K562 (cell line): Measurements from ENCODE around the gene R3HDM2. TPM values are rescaled to one million over a fixed set of nuclear protein-coding genes. Genes with fewer than 3 reads are reported as not detected.

Source experiments
- ATAC-seq: fragments of 200-7000 bp; cut with Tn5 transposase; 3 replicates; pipeline ENCODE4 v1.9.1; 2020; ENCODE audit warnings: moderate library complexity
- BruUV-seq: library from RNA; stranded (reverse); fragments of 400-500 nt; replicated peaks from 2 replicates; lab custom pipeline; 2021; lab: Mats Ljungman, UMichigan
- CTCF ChIA-PET: fragments of 300-600 bp; formaldehyde crosslinking; extraction: SDS; loops from one replicate; lab custom pipeline; 2021; ENCODE audit warnings: low intra/inter-chr PET ratio; lab: Yijun Ruan, JAX
- POLR2A ChIA-PET: fragments of 300-600, 350-650 bp; sonication (Branson Sonifier 250); formaldehyde crosslinking; extraction: SDS; loops from one replicate; lab custom pipeline; 2021; ENCODE audit warnings: antibody characterized with exemption, inconsistent platforms; lab: Yijun Ruan, JAX
- DNase-seq, 4 experiments: peaks; one replicate each; pipeline versions ENCODE4 v3.0.0 to v3.0.0-alpha.2; 2011 to 2018; ENCODE audit warnings: low spot score in 3 of 4, mixed read lengths in 3 of 4; ENCODE audit errors: extremely low read depth in 1 of 4
- FAIRE-seq: peaks from 2 replicates; lab custom pipeline; 2011; peaks lifted over from hg19 to GRCh38; lab: Jason Lieb, UNC
- H2AFZ ChIP-seq: 2 replicates; pipeline ENCODE4 v1.6.0; 2011; ENCODE audit warnings: low read depth, low read length, control low read depth, inconsistent platforms
- H3K27ac ChIP-seq: fragments of 200-600 bp; 3 replicates; pipeline ENCODE4 v1.8.0; 2011; ENCODE audit warnings: low read depth, mild to moderate bottlenecking, control low read depth, inconsistent platforms, low read length, moderate library complexity, mixed read lengths; ENCODE audit errors: extremely low read depth
- H3K27me3 ChIP-seq, 2 experiments: fragments of 300-600 bp in 1 of 2; 2 replicates in 1 of 2; 3 replicates in 1 of 2; pipeline versions ENCODE4 v1.6.0 to v1.8.0; 2011; ENCODE audit warnings: inconsistent platforms in 2 of 2, low read length in 2 of 2, mild to moderate bottlenecking in 1 of 2, mixed read lengths in 1 of 2, moderate library complexity in 1 of 2; ENCODE audit not compliant: control insufficient read depth in 2 of 2, insufficient read depth in 2 of 2
- H3K36me3 ChIP-seq: fragments of 300-600 bp; 3 replicates; pipeline ENCODE4 v1.8.0; 2011; ENCODE audit warnings: mild to moderate bottlenecking, low read length, inconsistent platforms; ENCODE audit not compliant: control insufficient read depth, insufficient read depth
- H3K4me1 ChIP-seq, 2 experiments: fragments of 200-600 bp in 1 of 2; replicated peaks in 1 of 2; 2 replicates in 1 of 2; 3 replicates in 1 of 2; pipeline versions ENCODE4 v1.5.1 to v1.8.0; 2011; ENCODE audit warnings: inconsistent platforms in 2 of 2, low read length in 2 of 2, mild to moderate bottlenecking in 1 of 2, mixed read lengths in 1 of 2, moderate library complexity in 1 of 2; ENCODE audit not compliant: control insufficient read depth in 2 of 2, insufficient read depth in 2 of 2
- H3K4me2 ChIP-seq: 2 replicates; pipeline ENCODE4 v1.6.1; 2011; ENCODE audit warnings: low read length, control low read depth, inconsistent platforms, mixed read lengths; ENCODE audit not compliant: insufficient read depth
- H3K4me3 ChIP-seq: fragments of 200-600 bp; sonication (generic), shearing (Covaris generic); 2 replicates; pipeline ENCODE4 v1.5.1; 2016; ENCODE audit warnings: control low read depth, inconsistent platforms
- H3K79me2 ChIP-seq: fragments of 200-600 bp; 3 replicates; pipeline ENCODE4 v1.8.0; 2011; ENCODE audit warnings: low read length, inconsistent platforms; ENCODE audit not compliant: control insufficient read depth, insufficient read depth
- H3K9ac ChIP-seq, 2 experiments: 2 replicates each; pipeline versions ENCODE4 v1.6.0 to v1.6.1; 2011; ENCODE audit warnings: low read depth in 2 of 2, low read length in 2 of 2, control low read depth in 1 of 2, inconsistent platforms in 1 of 2, mild to moderate bottlenecking in 1 of 2, mixed read lengths in 1 of 2; ENCODE audit not compliant: insufficient read depth in 1 of 2
- H3K9me1 ChIP-seq: one replicate; pipeline ENCODE4 v1.6.0; 2011; ENCODE audit warnings: inconsistent platforms, mild to moderate bottlenecking, low read length, moderate library complexity; ENCODE audit not compliant: control insufficient read depth, insufficient read depth
- H3K9me3 ChIP-seq: replicated peaks from 2 replicates; pipeline ENCODE4 v1.5.1; 2011; ENCODE audit warnings: low read depth, low read length, inconsistent platforms; ENCODE audit not compliant: control insufficient read depth, insufficient read depth
- H4K20me1 ChIP-seq: replicated peaks from 2 replicates; pipeline ENCODE4 v1.6.1; 2011; ENCODE audit warnings: low read length, inconsistent platforms, mixed read lengths; ENCODE audit not compliant: control insufficient read depth, insufficient read depth
- CGGBP1 ChIP-seq: fragments of 250-450 bp; sonication (Bioruptor Pico); IDR thresholded peaks from 2 replicates; pipeline ENCODE4 v1.9.0; 2021; ENCODE audit warnings: mild to moderate bottlenecking
- DNMT1 ChIP-seq: fragments of 450-650 bp; IDR thresholded peaks from 2 replicates; pipeline ENCODE4 v1.6.1; 2016; ENCODE audit warnings: antibody characterized with exemption, mild to moderate bottlenecking
- DPF2 ChIP-seq: fragments of 450-650 bp; IDR thresholded peaks from 2 replicates; pipeline ENCODE4 v1.6.1; 2016
- ETV1 ChIP-seq: fragments of 450-650 bp; conservative IDR thresholded peaks from 2 replicates; pipeline ENCODE4 v1.6.1; 2016; ENCODE audit warnings: missing genetic modification characterization, control low read depth, low read depth, missing compliant biosample characterization
- FOS ChIP-seq: IDR thresholded peaks from 3 replicates; pipeline ENCODE4 v1.6.1; 2011; ENCODE audit not compliant: insufficient read length; ENCODE audit errors: extremely low read depth
- FOSL1 ChIP-seq: fragments of 200-800 bp; sonication (Bioruptor generic); conservative IDR thresholded peaks from 2 replicates; pipeline ENCODE4 v1.6.1; 2016; ENCODE audit warnings: missing genetic modification characterization, missing compliant biosample characterization
- GTF3C2 ChIP-seq: IDR thresholded peaks from 3 replicates; pipeline ENCODE4 v1.6.1; 2011; ENCODE audit warnings: borderline replicate concordance, mild to moderate bottlenecking, moderate library complexity; ENCODE audit not compliant: insufficient read length; ENCODE audit errors: extremely low read depth
- HMG20A ChIP-seq: fragments of 450-650 bp; formaldehyde crosslinking; conservative IDR thresholded peaks from 2 replicates; pipeline ENCODE4 v1.4.0; 2020; ENCODE audit warnings: mild to moderate bottlenecking, mixed read lengths
- HNRNPL ChIP-seq: fragments of 200-400 bp; formaldehyde crosslinking; IDR thresholded peaks from 2 replicates; pipeline ENCODE4 v1.6.1; 2017; ENCODE audit warnings: low read depth, mild to moderate bottlenecking, low read length
- MED1 ChIP-seq: sonication (generic); formaldehyde crosslinking; IDR thresholded peaks from 2 replicates; pipeline ENCODE4 v1.8.1; 2023; ENCODE audit warnings: missing genetic modification reagents, borderline replicate concordance
- NR4A1 ChIP-seq, 2 experiments: fragments of 250-450 bp in 1 of 2; fragments of 450-650 bp in 1 of 2; sonication (Bioruptor Pico) in 1 of 2; IDR thresholded peaks; 2 replicates each; pipeline versions ENCODE4 v1.4.0 to v1.6.1; 2016 to 2020; ENCODE audit warnings: mild to moderate bottlenecking in 2 of 2, missing compliant biosample characterization in 1 of 2, missing genetic modification characterization in 1 of 2, moderate library complexity in 1 of 2
- RBM14 ChIP-seq: fragments of 200-400 bp; formaldehyde crosslinking; IDR thresholded peaks from 2 replicates; pipeline ENCODE4 v1.6.1; 2018; ENCODE audit warnings: low read depth, mild to moderate bottlenecking, low read length, moderate library complexity, borderline replicate concordance; ENCODE audit not compliant: insufficient read depth
- RFX1 ChIP-seq: fragments of 450-650 bp; IDR thresholded peaks from 2 replicates; pipeline ENCODE4 v1.6.1; 2016; ENCODE audit warnings: mild to moderate bottlenecking, moderate library complexity
- SNRNP70 ChIP-seq: fragments of 200-400 bp; formaldehyde crosslinking; optimal IDR thresholded peaks from 2 replicates; pipeline ENCODE3; 2017; ENCODE audit warnings: low read depth, low read length
- U2AF2 ChIP-seq: fragments of 200-400 bp; formaldehyde crosslinking; optimal IDR thresholded peaks from 2 replicates; pipeline ENCODE3; 2017; ENCODE audit warnings: low read depth, mild to moderate bottlenecking, low read length
- XRCC5 ChIP-seq: fragments of 200-400 bp; formaldehyde crosslinking; IDR thresholded peaks from 2 replicates; pipeline ENCODE4 v1.6.1; 2017; ENCODE audit warnings: low read depth, mild to moderate bottlenecking, low read length
- ZNF121 ChIP-seq: sonication (generic); formaldehyde crosslinking; conservative IDR thresholded peaks from 2 replicates; pipeline ENCODE4 v1.8.0; 2022; ENCODE audit warnings: missing genetic modification reagents
- ZNF354B ChIP-seq: fragments of 250-450 bp; sonication (Bioruptor Pico); IDR thresholded peaks from 2 replicates; pipeline ENCODE4 v1.4.0; 2020
- ZNF41 ChIP-seq: fragments of 250-450 bp; sonication (Bioruptor Pico); conservative IDR thresholded peaks from 2 replicates; pipeline ENCODE4 v1.4.0; 2020; ENCODE audit warnings: mild to moderate bottlenecking
- WGBS: fragments of 100-300 bp; shearing (Covaris generic); methylation state at CpG from one replicate; pipeline ENCODE4 v1.1.6; 2016; ENCODE audit warnings: low coverage, mixed read lengths; ENCODE audit not compliant: insufficient coverage; ENCODE audit errors: missing lambda C conversion rate; 5-methylcytosine and 5-hydroxymethylcytosine counted together
- in situ Hi-C: fragments of 300-500 bp; cut with MboI; formaldehyde crosslinking; loops from 4 replicates; pipeline ENCODE4 v1.15.0; 2018; ENCODE audit warnings: inconsistent platforms, mixed read lengths
- intact Hi-C: fragments of 100-400 bp; cut with micrococcal nuclease; formaldehyde crosslinking; loops from 2 replicates; pipeline ENCODE4 v1.14.2; 2022
- polyA plus RNA-seq, 8 experiments: library from polyadenylated mRNA; depleted of rRNA in 4 of 8; stranded (reverse) in 5 of 8; unstranded in 3 of 8; fragments of >200 nt; fragmentation: Nextera tagmentation in 2 of 8; fragmentation: Illumina TruSeq in 1 of 8; extraction: Ambion mirVana in 2 of 8; extraction: Trizol in 1 of 8; gene quantifications; 2 replicates each; pipeline versions ENCODE4 v1.2.1 to v1.2.3, GENCODE V29; 2011 to 2014; ENCODE audit warnings: inconsistent platforms in 1 of 8, missing spikeins in 1 of 8
- total RNA-seq, 7 experiments: library from RNA; depleted of rRNA in 6 of 7; stranded (reverse); fragments of >200 nt in 6 of 7; fragmentation: Illumina TruSeq in 2 of 7; extraction: Trizol in 2 of 7; gene quantifications; 2 replicates each; pipeline versions ENCODE4 v1.2.1 to v1.2.3, GENCODE V29; 2011 to 2021; ENCODE audit warnings: low replicate concordance in 1 of 7
- TF ChIP-seq, protein P1 (sequence below): sonication (generic); formaldehyde crosslinking; IDR thresholded peaks from 2 replicates; pipeline ENCODE4 v1.9.0; 2022; ENCODE audit warnings: mild to moderate bottlenecking, missing genetic modification reagents

The R3HDM2 gene
- total and polyA plus RNA-seq, 9 of the 15 experiments (the other 6 are each of a cell fraction or from before 2014, with no cell fraction given), result 3.3 to 18.8 (median 9.0) TPM

DNA sequence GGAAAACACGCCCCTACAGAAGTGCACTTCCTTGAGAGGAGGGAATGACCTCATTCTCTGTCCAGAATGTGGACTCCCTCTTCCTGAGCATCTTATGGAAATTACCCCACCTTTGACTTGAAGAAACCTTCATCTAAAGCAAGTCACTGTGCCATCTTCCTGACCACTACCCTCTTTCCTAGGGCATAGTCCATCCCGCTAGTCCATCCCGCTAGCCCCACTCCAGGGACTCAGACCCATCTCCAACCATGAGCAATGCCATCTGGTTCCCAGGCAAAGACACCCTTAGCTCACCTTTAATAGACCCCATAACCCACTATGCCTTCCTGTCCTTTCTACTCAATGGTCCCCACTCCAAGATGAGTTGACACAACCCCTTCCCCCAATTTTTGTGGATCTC, 19.2 kb upstream of the R3HDM2 start (continued):
- TF ChIP-seq, protein P1, sequence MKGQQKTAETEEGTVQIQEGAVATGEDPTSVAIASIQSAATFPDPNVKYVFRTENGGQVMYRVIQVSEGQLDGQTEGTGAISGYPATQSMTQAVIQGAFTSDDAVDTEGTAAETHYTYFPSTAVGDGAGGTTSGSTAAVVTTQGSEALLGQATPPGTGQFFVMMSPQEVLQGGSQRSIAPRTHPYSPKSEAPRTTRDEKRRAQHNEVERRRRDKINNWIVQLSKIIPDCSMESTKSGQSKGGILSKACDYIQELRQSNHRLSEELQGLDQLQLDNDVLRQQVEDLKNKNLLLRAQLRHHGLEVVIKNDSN (CRISPR knock-in tag), result no peak
- TF ChIP-seq FOS (no peak), SNRNP70 (no peak), DNMT1 (no peak), ZNF121 (CRISPR knock-in tag) (no peak)

- ATAC-seq (no peak), FAIRE-seq (no peak), DNase-seq (no peak)
- Histone ChIP-seq H4K20me1 (no peaks in the 10 kb centered on the region), H3K79me2 (no peaks in the 10 kb centered on the region), H3K27ac (no peak overlapping the region), H3K27me3 (no peaks in the 10 kb centered on the region), H3K36me3 (no peaks in the 10 kb centered on the region), H2AFZ (no peak overlapping the region), H3K4me2 (no peak overlapping the region), H3K9me3 (no peaks in the 10 kb centered on the region), H3K4me1 (peaks cover 10 to 19% of the 10 kb centered on the region in 2 experiments), H3K9me1 (no peaks in the 10 kb centered on the region), H3K4me3 (no peak overlapping the region), H3K9ac (no peak overlapping the region; a peak in 1 of 4 replicates)
- BruUV-seq, result no TSS peak
- WGBS, result 83% methylated on average over 7 of the region's 7 CpGs
- in situ Hi-C loops, result no loop called here
- CTCF ChIA-PET, result no interaction called here
- intact Hi-C loops, result no loop called here
- POLR2A ChIA-PET, result interaction anchor here (0.9 kb wide), 1 partner anchor 11 kb away, joined by 4 read pairs; no protein-coding TSS in a partner anchor
- TF ChIP-seq RFX1 (no peak), HNRNPL (no peak), XRCC5 (no peak), FOSL1 (no peak), HMG20A (CRISPR knock-in tag) (no peak), ZNF41 (CRISPR knock-in tag) (no peak), MED1 (CRISPR knock-in tag) (no peak), GTF3C2 (no peak), RBM14 (no peak), U2AF2 (no peak), ETV1 (tag) (no peak), NR4A1 (CRISPR knock-in tag; IDR thresholded peaks at IDR 0.05) (no peak), NR4A1 (tag; IDR thresholded peaks at IDR 0.05) (no peak), CGGBP1 (CRISPR knock-in tag) (no peak), ZNF354B (CRISPR knock-in tag) (no peak), DPF2 (no peak)
Observed at GRCh38 chr12:57449375-57449774, 18.5 kb upstream of the R3HDM2 start.
